ENCODE results near the gene HIBCH.

- TF ChIP-seq CTCF (IDR thresholded peaks at IDR 0.05), result no peak
- TF ChIP-seq POLR2A (IDR thresholded peaks at IDR 0.05), result no peak
Observed at GRCh38 chr2:190360561-190360960, 40.9 kb upstream of the HIBCH start.
